K562 (cell line): ENCODE data around the gene RFT1. TPM values are rescaled to one million over a fixed set of nuclear protein-coding genes. Genes with fewer than 3 reads are reported as not detected.
A peak's percentile ranks its signal among the peaks of the same experiment; 100 is the strongest.

Experiments
- ATAC-seq: fragments of 200-7000 bp; cut with Tn5 transposase; 3 replicates; pipeline ENCODE4 v1.9.1; 2020; ENCODE audit warnings: moderate library complexity
- BruUV-seq: library from RNA; stranded (reverse); fragments of 400-500 nt; replicated peaks from 2 replicates; lab custom pipeline; 2021; lab: Mats Ljungman, UMichigan
- CTCF ChIA-PET: fragments of 300-600 bp; formaldehyde crosslinking; extraction: SDS; loops from one replicate; lab custom pipeline; 2021; ENCODE audit warnings: low intra/inter-chr PET ratio; lab: Yijun Ruan, JAX
- POLR2A ChIA-PET: fragments of 300-600, 350-650 bp; sonication (Branson Sonifier 250); formaldehyde crosslinking; extraction: SDS; loops from one replicate; lab custom pipeline; 2021; ENCODE audit warnings: antibody characterized with exemption, inconsistent platforms; lab: Yijun Ruan, JAX
- DNase-seq, 4 experiments: peaks; one replicate each; pipeline versions ENCODE4 v3.0.0 to v3.0.0-alpha.2; 2011 to 2018; ENCODE audit warnings: low spot score in 3 of 4, mixed read lengths in 3 of 4; ENCODE audit errors: extremely low read depth in 1 of 4
- FAIRE-seq: peaks from 2 replicates; lab custom pipeline; 2011; peaks lifted over from hg19 to GRCh38; lab: Jason Lieb, UNC
- H2AFZ ChIP-seq: 2 replicates; pipeline ENCODE4 v1.6.0; 2011; ENCODE audit warnings: low read depth, low read length, control low read depth, inconsistent platforms
- H3K27ac ChIP-seq: fragments of 200-600 bp; 3 replicates; pipeline ENCODE4 v1.8.0; 2011; ENCODE audit warnings: low read depth, mild to moderate bottlenecking, control low read depth, inconsistent platforms, low read length, moderate library complexity, mixed read lengths; ENCODE audit errors: extremely low read depth
- H3K27me3 ChIP-seq, 2 experiments: fragments of 300-600 bp in 1 of 2; 2 replicates in 1 of 2; 3 replicates in 1 of 2; pipeline versions ENCODE4 v1.6.0 to v1.8.0; 2011; ENCODE audit warnings: inconsistent platforms in 2 of 2, low read length in 2 of 2, mild to moderate bottlenecking in 1 of 2, mixed read lengths in 1 of 2, moderate library complexity in 1 of 2; ENCODE audit not compliant: control insufficient read depth in 2 of 2, insufficient read depth in 2 of 2
- H3K36me3 ChIP-seq: fragments of 300-600 bp; 3 replicates; pipeline ENCODE4 v1.8.0; 2011; ENCODE audit warnings: mild to moderate bottlenecking, low read length, inconsistent platforms; ENCODE audit not compliant: control insufficient read depth, insufficient read depth
- H3K4me1 ChIP-seq, 2 experiments: fragments of 200-600 bp in 1 of 2; replicated peaks in 1 of 2; 2 replicates in 1 of 2; 3 replicates in 1 of 2; pipeline versions ENCODE4 v1.5.1 to v1.8.0; 2011; ENCODE audit warnings: inconsistent platforms in 2 of 2, low read length in 2 of 2, mild to moderate bottlenecking in 1 of 2, mixed read lengths in 1 of 2, moderate library complexity in 1 of 2; ENCODE audit not compliant: control insufficient read depth in 2 of 2, insufficient read depth in 2 of 2
- H3K4me2 ChIP-seq: 2 replicates; pipeline ENCODE4 v1.6.1; 2011; ENCODE audit warnings: low read length, control low read depth, inconsistent platforms, mixed read lengths; ENCODE audit not compliant: insufficient read depth
- H3K4me3 ChIP-seq: fragments of 200-600 bp; sonication (generic), shearing (Covaris generic); 2 replicates; pipeline ENCODE4 v1.5.1; 2016; ENCODE audit warnings: control low read depth, inconsistent platforms
- H3K79me2 ChIP-seq: fragments of 200-600 bp; 3 replicates; pipeline ENCODE4 v1.8.0; 2011; ENCODE audit warnings: low read length, inconsistent platforms; ENCODE audit not compliant: control insufficient read depth, insufficient read depth
- H3K9ac ChIP-seq, 2 experiments: 2 replicates each; pipeline versions ENCODE4 v1.6.0 to v1.6.1; 2011; ENCODE audit warnings: low read depth in 2 of 2, low read length in 2 of 2, control low read depth in 1 of 2, inconsistent platforms in 1 of 2, mild to moderate bottlenecking in 1 of 2, mixed read lengths in 1 of 2; ENCODE audit not compliant: insufficient read depth in 1 of 2
- H3K9me1 ChIP-seq: one replicate; pipeline ENCODE4 v1.6.0; 2011; ENCODE audit warnings: inconsistent platforms, mild to moderate bottlenecking, low read length, moderate library complexity; ENCODE audit not compliant: control insufficient read depth, insufficient read depth
- H3K9me3 ChIP-seq: replicated peaks from 2 replicates; pipeline ENCODE4 v1.5.1; 2011; ENCODE audit warnings: low read depth, low read length, inconsistent platforms; ENCODE audit not compliant: control insufficient read depth, insufficient read depth
- H4K20me1 ChIP-seq: replicated peaks from 2 replicates; pipeline ENCODE4 v1.6.1; 2011; ENCODE audit warnings: low read length, inconsistent platforms, mixed read lengths; ENCODE audit not compliant: control insufficient read depth, insufficient read depth
- BACH1 ChIP-seq: fragments of 200-800 bp; sonication (Bioruptor generic); IDR thresholded peaks from 2 replicates; pipeline ENCODE4 v1.6.1; 2016; ENCODE audit warnings: missing genetic modification characterization, missing compliant biosample characterization
- NKRF ChIP-seq: fragments of 450-650 bp; IDR thresholded peaks from 2 replicates; pipeline ENCODE4 v1.6.1; 2016; ENCODE audit warnings: borderline replicate concordance
- RCOR1 ChIP-seq, 2 experiments: IDR thresholded peaks; 2 replicates each; pipeline ENCODE4 v1.6.1; 2012; ENCODE audit warnings: low read depth in 2 of 2, low read length in 2 of 2, borderline replicate concordance in 1 of 2, improper control_type of control experiment in 1 of 2
- SPI1 ChIP-seq: IDR thresholded peaks from 2 replicates; pipeline ENCODE4 v1.6.1; 2011; ENCODE audit warnings: low read depth, low read length, control low read depth, borderline replicate concordance
- ZFP36 ChIP-seq: fragments of 150-350 bp; IDR thresholded peaks from 2 replicates; pipeline ENCODE4 v1.6.1; 2018; ENCODE audit warnings: low read length, low read depth; ENCODE audit not compliant: partially characterized antibody
- WGBS: fragments of 100-300 bp; shearing (Covaris generic); methylation state at CpG from one replicate; pipeline ENCODE4 v1.1.6; 2016; ENCODE audit warnings: low coverage, mixed read lengths; ENCODE audit not compliant: insufficient coverage; ENCODE audit errors: missing lambda C conversion rate; 5-methylcytosine and 5-hydroxymethylcytosine counted together
- in situ Hi-C: fragments of 300-500 bp; cut with MboI; formaldehyde crosslinking; loops from 4 replicates; pipeline ENCODE4 v1.15.0; 2018; ENCODE audit warnings: inconsistent platforms, mixed read lengths
- intact Hi-C: fragments of 100-400 bp; cut with micrococcal nuclease; formaldehyde crosslinking; loops from 2 replicates; pipeline ENCODE4 v1.14.2; 2022
- polyA plus RNA-seq, 8 experiments: library from polyadenylated mRNA; depleted of rRNA in 4 of 8; stranded (reverse) in 5 of 8; unstranded in 3 of 8; fragments of >200 nt; fragmentation: Nextera tagmentation in 2 of 8; fragmentation: Illumina TruSeq in 1 of 8; extraction: Ambion mirVana in 2 of 8; extraction: Trizol in 1 of 8; gene quantifications; 2 replicates each; pipeline versions ENCODE4 v1.2.1 to v1.2.3, GENCODE V29; 2011 to 2014; ENCODE audit warnings: inconsistent platforms in 1 of 8, missing spikeins in 1 of 8
- total RNA-seq, 7 experiments: library from RNA; depleted of rRNA in 6 of 7; stranded (reverse); fragments of >200 nt in 6 of 7; fragmentation: Illumina TruSeq in 2 of 7; extraction: Trizol in 2 of 7; gene quantifications; 2 replicates each; pipeline versions ENCODE4 v1.2.1 to v1.2.3, GENCODE V29; 2011 to 2021; ENCODE audit warnings: low replicate concordance in 1 of 7

RFT1 gene
- total and polyA plus RNA-seq, 9 of the 15 experiments (the other 6 are each of a cell fraction or from before 2014, with no cell fraction given): 4.4 to 23.8 (median 8.9) TPM

- H3K4me2 ChIP-seq: no peak overlapping the region
- H2AFZ ChIP-seq: no peak overlapping the region
- H3K27me3 ChIP-seq: peaks cover 0 to 17% of the 10 kb centered on the region in 2 experiments; a peak in 2 of 5 replicates
- POLR2A ChIA-PET: no interaction called here
- peaks cover 4% of the 10 kb centered on the region for H3K9me1 ChIP-seq
- FAIRE-seq: no peak
- in situ Hi-C loops (no loop called here), intact Hi-C loops (no loop called here)
- H3K4me3 ChIP-seq: no peak overlapping the region
- 32% methylated on average over 2 of the region's 2 CpGs for WGBS
- TF ChIP-seq BACH1 (tag): no peak
- TF ChIP-seq NKRF: no peak
- peak; percentile 97 for TF ChIP-seq SPI1
- peak; percentile 39 for TF ChIP-seq ZFP36
- no peak for TF ChIP-seq RCOR1 (IDR thresholded peaks at IDR 0.05; ENCODE audit: borderline replicate concordance in 1 of 2, low read depth in 2 of 2, low read length in 2 of 2)
- H3K4me1 ChIP-seq: peaks cover 13 to 43% of the 10 kb centered on the region in 2 experiments; a peak in 4 of 5 replicates
- H4K20me1 ChIP-seq: peaks cover 6% of the 10 kb centered on the region
- H3K36me3 ChIP-seq: no peaks in the 10 kb centered on the region
- peaks cover 14% of the 10 kb centered on the region for H3K79me2 ChIP-seq
- no peak overlapping the region for H3K9ac ChIP-seq
- no peak overlapping the region for H3K27ac ChIP-seq
- no peaks in the 10 kb centered on the region for H3K9me3 ChIP-seq
- ATAC-seq: no peak
- no TSS peak for BruUV-seq
- CTCF ChIA-PET: no interaction called here
- no peak for DNase-seq
Measured at GRCh38 chr3:53158765-53159155, 28.5 kb upstream of the RFT1 start.
